AG04450 (cell line): ENCODE results near the gene SLC38A4. TPM values are rescaled to one million over a fixed set of nuclear protein-coding genes. Genes with fewer than 3 reads are reported as not detected.

Experiments used
- CTCF ChIA-PET: fragments of 300-600, 350-600 bp; formaldehyde crosslinking; extraction: SDS; loops from one replicate; lab custom pipeline; 2022; ENCODE audit warnings: antibody characterized with exemption, inconsistent platforms; lab: Charles Lee
- POLR2A ChIA-PET: fragments of 350-600 bp; formaldehyde crosslinking; extraction: SDS; loops from one replicate; lab custom pipeline; 2021; ENCODE audit warnings: antibody characterized with exemption, inconsistent platforms; lab: Yijun Ruan, JAX
- DNase-seq: peaks from one replicate; pipeline ENCODE4 v3.0.0-alpha.2; 2011; ENCODE audit warnings: low read depth, low spot score
- H3K27ac ChIP-seq: one replicate; pipeline ENCODE4 v1.5.1; 2012; ENCODE audit warnings: low read depth, low read length, control low read depth
- H3K27me3 ChIP-seq: one replicate; pipeline ENCODE4 v1.6.0; 2012; ENCODE audit warnings: low read length; ENCODE audit not compliant: control insufficient read depth, insufficient read depth
- H3K4me3 ChIP-seq: 2 replicates; pipeline ENCODE4 v1.5.1; 2011; ENCODE audit warnings: mild to moderate bottlenecking, low read depth, low read length, control low read depth
- H3K9me3 ChIP-seq: 2 replicates; pipeline ENCODE4 v1.5.1; 2012; ENCODE audit warnings: low read length; ENCODE audit not compliant: control insufficient read depth, insufficient read depth
- CTCF ChIP-seq: IDR thresholded peaks from 2 replicates; pipeline ENCODE4 v1.5.1; 2011; ENCODE audit warnings: low read depth, low read length, control low read depth, inconsistent platforms
- polyA plus RNA-seq: library from polyadenylated mRNA; depleted of rRNA; stranded (reverse); fragments of >200 nt; gene quantifications from 2 replicates; pipeline ENCODE4 v1.2.3, GENCODE V29; 2011

SLC38A4 gene
- polyA plus RNA-seq, 1 experiment = 12.0 TPM

- CTCF ChIA-PET = no interaction called here
- no peaks in the 10 kb centered on the region for H3K9me3 ChIP-seq
- H3K27ac ChIP-seq = no peak overlapping the region
- POLR2A ChIA-PET = no interaction called here
- no peak for DNase-seq
- TF ChIP-seq CTCF = no peak
- no peak overlapping the region for H3K4me3 ChIP-seq
- no peaks in the 10 kb centered on the region for H3K27me3 ChIP-seq
Measured at GRCh38 chr12:46723629-46724419, 102.0 kb downstream of the SLC38A4 start.

GRCh38 chr12:46722394-46723185 lies 103.2 kb downstream of the SLC38A4 start:
- TF ChIP-seq CTCF = no peak
- H3K27me3 ChIP-seq = no peaks in the 10 kb centered on the region
- H3K4me3 ChIP-seq = no peak overlapping the region
- no peaks in the 10 kb centered on the region for H3K9me3 ChIP-seq
- POLR2A ChIA-PET = no interaction called here
- no peak for DNase-seq
- H3K27ac ChIP-seq = no peak overlapping the region
- CTCF ChIA-PET = no interaction called here

GRCh38 chr12:46718495-46718894 lies 107.3 kb downstream of the SLC38A4 start:
- CTCF ChIA-PET = no interaction called here
- no peak for TF ChIP-seq CTCF

GRCh38 chr12:46717868-46718267 lies 107.9 kb downstream of the SLC38A4 start:
- DNase-seq = no peak
- POLR2A ChIA-PET = no interaction called here
- CTCF ChIA-PET = no interaction called here

More at GRCh38 chr12:46718495-46718894, 107.3 kb downstream of the SLC38A4 start:
- DNase-seq = no peak
- Histone ChIP-seq H3K27me3 (no peaks in the 10 kb centered on the region), H3K4me3 (no peak overlapping the region), H3K9me3 (no peaks in the 10 kb centered on the region), H3K27ac (no peak overlapping the region)
- POLR2A ChIA-PET = no interaction called here

More at GRCh38 chr12:46717868-46718267, 107.9 kb downstream of the SLC38A4 start:
- Histone ChIP-seq H3K27me3 (no peaks in the 10 kb centered on the region), H3K9me3 (no peaks in the 10 kb centered on the region), H3K4me3 (no peak overlapping the region), H3K27ac (no peak overlapping the region)
- TF ChIP-seq CTCF = no peak
